ENCODE data around the gene ACSF2.

- TF ChIP-seq EZH2 (IDR thresholded peaks at IDR 0.05) (no peak), POLR2AphosphoS5 (IDR thresholded peaks at IDR 0.05; ENCODE audit: borderline replicate concordance, low read depth, low read length) (no peak), FOXP2 (optimal IDR thresholded peaks at IDR 0.05; ENCODE audit: control extremely low read depth, extremely low read length, insufficient read depth) (no peak)
Observed at GRCh38 chr17:50423553-50424159, 2.4 kb upstream of the ACSF2 start.

All from SK-N-MC (cell line).